ENCODE measurements around the gene ATP9B.
A peak's percentile ranks its signal among the peaks of the same experiment; 100 is the strongest.
"Not testable (repeated sequence)": the region's sequence is repeated elsewhere in the genome, so short reads cannot be mapped to it uniquely, and the experiment has no call there.

The ATP9B gene

DNA sequence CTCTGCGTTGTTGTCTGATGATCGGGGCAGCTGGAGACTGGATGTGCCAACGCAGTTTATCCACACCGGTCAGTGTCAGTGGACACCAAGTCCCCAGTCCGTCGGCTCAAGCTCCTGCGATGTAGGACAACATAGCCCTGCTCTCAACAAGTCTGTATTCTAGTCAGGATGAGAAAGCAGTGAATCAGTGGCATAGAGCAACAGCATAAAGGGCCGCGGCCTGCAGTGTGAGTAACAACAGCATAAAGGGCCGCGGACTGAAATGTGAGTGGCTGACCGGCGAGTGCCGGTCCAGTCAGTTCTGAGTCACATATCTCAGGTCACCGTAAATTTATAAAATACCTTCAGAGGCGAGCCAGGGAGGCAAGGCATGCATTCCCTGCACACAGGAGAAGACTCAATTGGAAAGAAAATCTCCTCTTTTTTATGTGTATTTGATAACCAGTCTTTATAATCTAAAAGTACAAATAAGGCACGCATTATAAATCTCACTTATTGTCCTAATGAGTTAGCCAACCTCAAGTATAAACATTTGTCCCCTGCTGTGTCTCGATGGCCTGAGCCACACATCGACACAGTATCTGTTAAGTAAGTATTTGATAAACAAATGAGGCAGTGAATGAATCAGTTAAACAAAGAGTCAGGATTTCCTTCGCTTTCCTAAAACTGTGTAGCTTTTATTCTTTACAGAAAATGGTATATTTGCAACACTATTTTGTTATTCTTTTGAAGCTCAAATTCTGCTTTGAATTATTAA lies 292.8 kb downstream of the ATP9B start:
- no peak for DNase-seq (ENCODE audit: low read depth, low spot score)

DNA sequence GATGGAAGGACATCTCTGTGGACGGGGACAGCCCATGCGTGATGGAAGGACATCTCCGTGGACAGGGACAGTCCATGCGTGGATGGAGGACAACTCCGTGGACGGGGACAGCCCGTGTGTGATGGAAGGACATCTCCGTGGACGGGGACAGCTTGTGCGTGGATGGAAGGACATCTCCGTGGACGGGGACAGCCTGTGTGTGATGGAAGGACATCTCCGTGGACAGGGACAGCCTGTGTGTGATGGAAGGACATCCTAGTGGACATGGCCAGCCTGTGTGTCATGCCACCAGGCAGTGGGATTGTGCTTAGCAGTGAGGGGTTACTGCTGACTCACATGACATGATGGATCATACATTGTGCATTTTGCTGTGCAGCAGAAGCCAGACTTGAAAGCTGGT lies 296.5 kb downstream of the ATP9B start:
- no peak for DNase-seq (ENCODE audit: low read depth, low spot score)

DNA sequence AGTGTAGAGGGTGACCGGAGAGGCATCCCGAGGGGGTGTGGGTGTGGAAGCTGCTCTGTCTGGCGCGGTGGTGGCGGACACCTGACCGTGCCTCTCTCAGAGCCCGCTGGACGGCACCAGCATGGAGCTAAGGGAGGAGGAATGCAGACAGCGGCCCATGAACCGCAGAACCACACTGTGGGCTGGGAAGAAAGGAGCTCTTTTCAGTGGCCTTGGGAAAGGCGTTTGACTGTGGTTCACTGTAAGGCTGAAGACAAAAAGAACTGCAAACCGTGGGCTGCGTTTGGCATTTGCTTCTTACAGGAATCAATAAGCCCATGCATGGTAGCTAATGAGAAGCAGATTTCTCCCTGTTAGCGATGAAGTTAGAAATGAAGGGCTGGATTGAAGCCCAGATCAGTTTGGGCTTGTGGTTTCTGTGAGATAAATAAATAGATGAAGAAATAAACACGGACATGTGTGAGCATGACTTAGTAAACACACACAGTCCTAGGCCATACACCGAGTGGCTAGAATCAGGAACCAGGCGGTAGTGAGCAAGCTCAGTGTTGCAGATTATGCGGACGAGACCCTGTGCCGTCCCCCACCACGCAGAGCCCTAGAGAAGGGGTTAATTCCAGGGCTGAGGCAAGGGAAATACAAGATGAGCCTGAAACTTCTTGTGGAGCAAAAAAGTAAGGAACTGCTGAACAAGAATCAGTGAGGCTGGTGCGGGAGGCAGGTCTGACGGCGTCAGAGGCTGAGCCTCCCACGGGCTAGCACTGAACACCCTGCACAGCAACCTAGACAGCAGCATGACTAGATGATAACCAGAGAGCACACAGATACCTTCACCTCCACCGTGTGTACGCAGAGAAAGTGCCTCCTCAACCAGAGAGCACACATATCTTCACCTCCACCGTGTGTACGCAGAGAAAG lies 297.2 kb downstream of the ATP9B start:
- no peak for DNase-seq (ENCODE audit: low read depth, low spot score)

DNA sequence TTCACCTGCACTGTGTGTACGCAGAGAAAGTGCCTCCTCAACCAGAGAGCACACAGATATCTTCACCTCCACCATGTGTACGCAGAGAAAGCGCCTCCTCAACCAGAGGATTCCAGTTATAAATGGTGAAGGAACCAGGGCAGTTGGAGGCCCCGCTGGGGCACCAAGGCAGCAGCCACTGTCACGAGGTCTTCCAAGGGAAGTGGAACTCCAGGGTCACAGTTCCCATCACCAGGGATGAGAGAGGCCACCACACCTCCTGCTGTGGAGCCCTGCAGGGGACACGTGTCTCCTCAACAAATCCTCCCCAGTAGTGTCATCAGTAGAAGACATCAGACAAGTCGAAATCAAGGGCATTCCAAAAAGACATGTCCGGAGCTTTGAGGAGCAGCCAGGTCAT lies 298.3 kb downstream of the ATP9B start:
- DNase-seq (ENCODE audit: low read depth, low spot score), result no peak

DNA sequence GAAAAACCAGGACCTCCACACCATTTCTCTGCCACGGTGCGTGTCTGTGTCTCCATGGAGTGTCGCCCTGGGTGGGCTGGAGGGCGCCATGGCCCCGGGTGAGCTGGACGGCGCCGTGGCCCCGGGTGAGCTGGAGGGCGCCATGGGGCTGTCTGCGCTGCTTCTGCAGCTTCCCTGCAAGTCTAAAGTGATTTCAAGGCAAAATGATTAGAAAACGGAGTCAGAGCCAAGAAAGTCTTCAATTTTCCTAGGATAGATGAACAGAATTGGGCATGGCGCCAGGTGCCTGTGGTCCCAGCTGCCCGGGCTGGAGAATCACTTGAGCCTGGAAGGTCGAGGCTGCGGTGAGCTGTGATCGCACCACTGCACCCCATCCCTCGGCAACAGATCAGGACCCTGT lies 298.8 kb downstream of the ATP9B start:
- no peak for DNase-seq (ENCODE audit: low read depth, low spot score)

DNA sequence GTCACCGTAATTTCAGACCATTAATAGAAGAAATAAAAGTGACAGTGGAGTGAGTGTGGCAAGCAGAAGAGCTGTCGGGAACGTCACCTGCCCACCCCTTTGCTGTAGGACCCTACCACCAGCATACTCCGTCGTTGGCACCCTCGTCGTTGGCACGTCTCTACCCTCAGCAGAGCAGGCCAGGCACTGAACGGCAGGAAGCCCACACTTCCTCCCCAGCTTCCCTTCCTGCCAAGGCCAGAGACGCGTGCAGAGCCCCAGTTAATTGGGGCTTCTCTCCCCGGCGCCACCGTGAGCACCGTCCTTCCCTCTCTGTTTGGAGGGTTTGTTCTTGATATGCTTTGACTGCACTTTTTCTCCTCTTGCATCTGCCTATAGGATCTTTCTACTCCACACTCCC lies 299.5 kb downstream of the ATP9B start:
- no peak for DNase-seq (ENCODE audit: low read depth, low spot score)

DNA sequence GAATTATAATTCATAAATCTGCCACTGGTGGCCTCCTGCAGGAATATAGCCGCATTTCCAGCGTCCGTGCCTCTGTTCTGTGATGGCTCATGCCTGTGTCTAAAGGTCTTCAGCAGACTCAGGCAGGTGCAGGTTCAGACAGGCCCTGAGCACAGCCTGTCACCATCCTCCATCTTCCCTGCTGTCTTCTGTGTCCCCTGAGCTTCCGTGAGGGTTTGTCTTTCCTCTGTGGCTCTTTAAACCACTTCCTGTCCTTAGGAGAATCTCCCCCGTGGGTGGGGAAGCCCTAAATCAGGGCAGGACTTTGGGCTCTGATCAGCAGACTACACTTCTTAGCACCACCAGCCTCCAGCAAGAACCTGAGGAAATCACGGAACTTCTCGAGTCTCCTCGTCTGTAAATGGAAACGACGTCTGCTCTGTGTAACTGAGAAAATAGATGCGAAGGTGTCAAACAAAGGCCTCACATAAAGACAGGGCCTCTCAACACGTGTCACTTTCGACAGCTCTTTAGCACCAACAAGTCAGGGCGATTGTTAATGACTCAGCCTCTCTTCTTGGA lies 302.4 kb downstream of the ATP9B start:
- DNase-seq (ENCODE audit: low read depth, low spot score), result no peak

DNA sequence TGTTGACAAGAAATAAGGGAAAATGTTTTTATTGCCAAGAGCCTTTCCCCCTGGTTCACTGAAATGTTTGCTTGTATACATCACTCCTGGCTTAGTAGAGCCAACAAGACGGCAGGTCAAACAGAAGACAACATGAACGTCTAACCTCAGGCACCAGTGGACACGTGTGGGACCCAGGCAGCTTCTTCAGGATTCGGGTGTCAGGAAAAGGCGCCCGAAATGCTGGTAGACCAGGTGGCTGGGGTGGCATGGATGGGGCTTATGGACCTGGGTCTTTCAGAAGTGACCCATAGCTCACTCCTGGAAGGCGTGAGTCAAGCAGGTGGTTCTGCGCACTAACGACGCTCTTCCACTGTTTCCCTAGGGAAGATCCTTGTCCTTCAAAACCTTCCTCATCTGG lies 303.3 kb downstream of the ATP9B start:
- no peak for DNase-seq (ENCODE audit: low read depth, low spot score)

DNA sequence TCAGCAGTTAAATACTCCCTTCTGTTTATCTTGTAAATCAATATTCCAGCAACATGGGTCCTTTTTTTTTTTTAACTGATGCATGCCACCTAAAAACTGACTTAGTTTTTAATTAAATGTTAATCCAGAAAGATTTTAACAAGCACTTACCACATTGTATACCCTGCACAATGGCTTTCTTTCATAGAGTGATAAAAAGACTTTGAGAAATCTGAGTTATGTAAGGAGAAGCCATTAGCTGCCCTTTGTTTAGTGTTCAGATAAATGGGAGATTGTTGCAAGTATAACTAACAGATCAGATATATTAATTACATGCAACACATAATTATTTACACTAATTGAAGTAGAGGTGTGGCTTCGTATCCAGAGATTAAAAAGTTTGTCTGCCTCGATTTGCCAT lies 303.8 kb downstream of the ATP9B start:
- DNase-seq (ENCODE audit: low read depth, low spot score), result no peak

DNA sequence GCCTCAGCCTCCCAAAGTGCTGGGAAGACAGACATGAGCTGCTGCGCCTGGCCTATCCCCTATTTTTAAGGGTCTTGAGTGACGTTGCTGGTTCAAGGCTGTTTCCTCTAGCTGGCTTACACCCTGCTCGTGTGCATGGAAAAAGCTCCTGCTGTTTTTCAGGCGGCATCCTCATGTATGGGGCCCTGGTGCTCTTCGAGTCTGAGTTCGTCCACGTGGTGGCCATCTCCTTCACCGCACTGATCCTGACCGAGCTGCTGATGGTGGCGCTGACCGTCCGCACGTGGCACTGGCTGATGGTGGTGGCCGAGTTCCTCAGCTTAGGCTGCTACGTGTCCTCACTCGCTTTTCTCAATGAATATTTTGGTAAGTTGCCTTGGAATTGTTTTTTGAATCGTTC lies 304.5 kb downstream of the ATP9B start:
- DNase-seq (ENCODE audit: low read depth, low spot score), result no peak

DNA sequence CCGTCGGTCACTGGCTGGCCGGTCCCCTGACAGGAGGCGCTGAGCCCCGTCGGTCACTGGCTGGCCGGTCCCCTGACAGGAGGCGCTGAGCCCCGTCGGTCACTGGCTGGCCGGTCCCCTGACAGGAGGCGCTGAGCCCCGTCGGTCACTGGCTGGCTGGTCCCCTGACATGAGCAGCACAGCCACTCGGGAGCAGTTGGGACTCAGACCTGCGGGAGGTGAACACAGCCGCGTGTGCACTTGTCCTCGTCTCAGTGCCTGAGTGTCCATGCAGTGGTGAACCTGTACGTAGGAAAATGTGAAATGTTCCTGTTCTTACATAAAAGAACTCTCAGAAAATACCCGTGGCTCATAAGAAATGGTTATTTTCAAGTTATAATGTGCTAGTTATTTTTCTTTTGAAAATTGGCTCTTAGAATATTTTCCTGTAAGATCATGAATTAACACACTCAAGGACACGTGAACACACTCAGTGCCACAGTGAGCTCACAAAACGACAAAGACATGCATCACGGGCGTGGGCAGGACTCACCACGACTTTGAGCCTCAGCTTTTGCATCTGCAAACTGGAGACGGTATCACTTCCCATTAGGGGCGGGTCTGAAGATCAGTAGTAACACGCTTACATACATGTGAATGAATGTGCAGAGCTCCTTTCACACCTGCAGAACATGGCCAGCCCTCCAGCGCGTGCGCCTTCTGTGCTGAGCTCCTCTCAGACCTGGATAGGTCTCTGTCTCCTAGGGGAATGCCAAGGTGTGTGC lies 305.4 kb downstream of the ATP9B start:
- DNase-seq (ENCODE audit: low read depth, low spot score), result no peak

DNA sequence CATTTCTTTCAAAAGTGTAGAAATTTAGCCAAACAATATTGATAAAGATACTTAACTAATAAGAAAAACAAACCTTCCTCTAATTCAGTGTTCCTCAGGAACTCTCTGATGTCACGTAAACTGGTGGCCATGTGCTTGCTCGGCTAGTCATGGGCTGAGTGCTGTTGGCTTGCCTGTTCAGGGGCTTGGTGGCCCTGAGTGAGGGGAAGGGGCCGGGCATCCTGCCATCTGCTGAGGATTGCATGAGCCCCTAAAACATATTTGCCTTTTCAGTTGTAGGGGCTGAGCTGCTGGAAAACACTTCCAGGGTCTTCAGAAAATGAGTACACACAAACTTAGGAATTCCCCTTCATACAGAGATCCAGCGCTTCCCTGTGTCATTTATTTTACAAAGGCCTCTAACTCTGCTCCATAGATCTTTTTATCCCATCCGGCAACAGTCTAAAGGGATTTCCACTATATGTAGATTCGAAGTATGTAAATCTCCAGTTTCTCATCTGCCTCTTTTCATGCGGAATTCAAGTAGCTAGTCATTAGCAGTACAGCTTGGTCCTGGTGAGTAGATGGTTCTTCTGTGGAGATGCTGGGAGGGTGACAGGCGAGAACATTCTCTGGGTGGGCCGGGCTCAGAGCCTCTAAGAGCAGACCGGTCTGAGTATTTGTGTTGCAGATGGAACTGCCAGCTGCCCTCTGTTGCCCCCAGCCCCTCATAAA lies 306.4 kb downstream of the ATP9B start:
- no peak for DNase-seq (ENCODE audit: low read depth, low spot score)

DNA sequence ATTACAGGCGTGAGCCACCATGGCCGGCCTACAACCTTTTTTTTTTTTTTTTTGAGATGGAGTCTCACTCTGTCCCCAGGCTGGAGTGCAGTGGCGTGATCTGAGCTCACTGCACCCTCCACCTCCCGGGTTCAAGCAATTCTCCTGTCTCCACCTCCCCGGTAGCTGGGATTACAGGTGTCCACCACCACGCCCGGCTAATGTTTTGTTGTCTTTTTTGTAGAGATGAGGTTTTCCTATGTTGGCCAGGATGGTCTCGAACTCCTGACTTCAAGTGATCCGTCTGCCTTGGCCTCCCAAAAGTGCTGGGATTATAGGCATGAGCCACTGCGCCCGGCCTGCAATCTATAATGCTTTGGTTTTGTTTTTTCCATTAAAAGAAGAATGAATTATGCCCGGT lies 307.5 kb downstream of the ATP9B start:
- DNase-seq (ENCODE audit: low read depth, low spot score), result not testable (repeated sequence)

DNA sequence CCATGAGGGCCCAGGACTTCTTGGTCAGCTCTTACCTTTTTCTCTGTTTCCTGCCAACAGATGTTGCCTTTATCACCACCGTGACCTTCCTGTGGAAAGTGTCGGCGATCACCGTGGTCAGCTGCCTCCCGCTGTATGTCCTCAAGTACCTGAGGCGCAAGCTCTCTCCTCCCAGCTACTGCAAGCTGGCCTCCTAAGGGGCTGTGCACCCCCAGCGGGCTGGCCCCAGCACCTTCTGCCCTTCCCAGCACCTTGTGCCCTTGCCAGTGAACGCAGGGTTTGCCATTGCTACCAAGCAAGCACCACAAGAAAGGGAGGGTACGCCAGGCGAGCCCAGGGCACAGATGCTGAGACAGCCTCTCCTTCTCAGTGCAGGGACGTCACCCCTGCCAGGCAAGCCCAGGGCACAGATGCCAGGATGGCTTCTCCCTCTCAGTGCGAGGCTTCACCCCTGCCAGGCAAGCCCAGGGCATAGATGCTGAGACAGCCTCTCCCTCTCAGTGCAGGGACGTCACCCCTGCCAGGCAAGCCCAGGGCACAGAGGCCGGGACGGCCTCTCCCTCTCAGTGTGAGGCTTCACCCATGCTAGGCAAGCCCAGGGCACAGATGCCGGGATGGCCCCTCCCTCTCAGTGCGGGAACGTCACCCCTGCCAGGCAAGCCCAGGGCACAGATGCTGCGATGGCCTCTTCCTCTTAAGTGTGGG lies 308.1 kb downstream of the ATP9B start:
- no peak for DNase-seq (ENCODE audit: low read depth, low spot score)

DNA sequence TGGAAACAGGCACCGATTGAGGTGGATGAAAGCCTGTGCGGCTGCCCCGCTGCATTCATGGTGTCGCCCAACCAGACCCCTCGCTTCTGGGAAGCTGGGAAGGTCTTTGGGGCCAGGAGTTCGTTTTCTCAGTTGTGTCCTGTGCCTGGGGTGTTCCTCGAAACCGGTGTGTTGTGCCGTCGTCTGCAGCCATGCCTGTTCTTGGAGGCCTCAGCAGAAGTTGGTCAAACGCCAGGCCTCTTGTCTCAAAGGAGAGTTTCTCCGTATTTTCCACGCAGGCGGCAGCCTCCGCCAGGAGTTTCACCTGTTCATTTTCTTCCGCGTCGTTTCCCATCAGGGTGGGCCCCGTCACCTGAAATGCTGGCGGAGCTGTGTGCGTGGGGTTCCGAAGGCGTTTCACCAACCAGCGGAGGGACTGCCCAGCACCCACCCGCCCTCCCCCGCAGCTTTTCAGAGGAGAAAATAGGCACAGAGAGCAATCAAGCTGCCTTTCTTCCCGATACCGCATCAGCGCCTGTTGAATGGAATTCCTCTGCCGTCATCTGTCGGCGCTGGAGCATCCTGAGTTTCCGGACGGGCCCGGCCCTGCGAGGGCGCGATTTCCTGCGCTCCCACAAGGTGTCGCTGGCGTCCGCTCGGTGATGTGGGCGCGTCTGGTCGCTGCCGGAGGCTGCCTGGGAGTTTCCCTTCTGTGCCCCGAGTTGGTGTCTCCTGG lies 309.5 kb downstream of the ATP9B start:
- peak; percentile 59 for DNase-seq (ENCODE audit: low read depth, low spot score)

DNA sequence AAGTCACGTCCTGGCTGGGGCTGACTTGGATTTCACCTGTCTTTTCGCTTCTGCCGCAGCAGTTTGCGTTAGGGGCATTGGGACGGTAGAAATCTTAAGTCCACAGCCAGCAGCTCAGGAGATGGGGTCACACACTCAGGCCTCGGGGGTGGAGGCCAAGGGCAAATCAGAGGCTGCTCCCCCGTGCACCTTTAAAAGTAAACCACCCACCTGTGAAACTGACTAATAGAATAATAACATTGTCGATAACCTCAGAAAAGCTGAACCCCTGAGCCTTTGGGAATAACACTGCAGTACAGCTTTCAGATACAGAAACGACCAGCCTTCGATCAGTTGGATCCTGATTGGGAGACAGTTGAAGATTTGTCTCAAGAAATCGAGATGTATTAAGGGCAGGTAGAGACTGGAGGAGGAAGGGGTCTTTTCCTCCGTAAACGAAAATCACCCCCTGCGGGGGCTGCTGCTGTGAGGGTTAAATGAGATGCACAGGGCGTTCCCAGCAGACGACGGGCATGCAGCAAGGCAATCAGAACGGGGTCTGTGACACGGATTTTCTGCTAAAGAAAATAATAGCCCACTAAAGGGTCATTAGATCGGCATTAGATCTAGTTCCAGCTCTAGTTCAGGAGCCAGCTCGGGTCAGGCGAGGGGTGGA lies 310.2 kb downstream of the ATP9B start:
- no peak for DNase-seq (ENCODE audit: low read depth, low spot score)

DNA sequence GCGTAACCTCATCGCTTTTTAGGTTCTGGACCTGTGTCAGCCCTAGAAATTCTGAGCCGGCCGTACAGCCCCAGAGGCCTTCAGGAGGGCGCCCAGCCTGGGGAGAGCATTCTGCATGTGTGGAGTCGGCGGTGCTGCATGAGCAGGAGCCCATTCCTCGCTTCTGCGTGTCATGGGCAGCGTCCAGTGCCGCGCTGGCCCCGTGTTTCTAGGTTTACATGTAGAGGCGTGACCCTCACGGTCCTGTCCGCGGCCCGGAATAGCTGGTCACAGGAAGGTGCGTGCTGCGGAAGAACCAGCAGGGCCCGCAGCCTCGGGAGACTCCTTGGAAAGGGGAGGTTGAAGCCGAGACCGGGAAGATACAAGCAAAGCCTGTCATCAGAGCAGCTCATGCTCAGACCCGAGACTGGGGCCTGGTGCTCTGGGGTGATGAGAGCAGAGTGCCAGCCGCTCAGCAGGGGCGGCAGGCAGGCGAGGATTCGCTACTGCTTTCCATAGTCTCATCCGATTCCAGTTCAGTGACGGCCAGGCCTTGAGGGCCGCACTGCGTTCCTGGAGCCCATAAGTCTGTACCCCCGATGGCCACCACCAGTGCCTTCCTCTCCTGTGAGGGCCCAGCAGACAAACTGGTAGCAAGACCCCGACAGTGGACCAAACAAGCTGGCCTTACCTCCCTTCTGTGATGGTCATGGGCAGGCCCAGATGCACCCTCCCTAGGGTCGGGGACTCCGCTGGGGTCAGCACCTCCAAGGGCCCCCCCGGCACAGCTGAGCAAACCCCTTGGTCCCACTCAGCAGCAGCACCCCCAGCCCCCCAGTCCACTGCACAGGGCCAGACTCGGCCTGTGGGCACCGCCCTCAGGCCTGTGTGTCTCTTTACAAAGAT lies 311.0 kb downstream of the ATP9B start:
- DNase-seq (ENCODE audit: low read depth, low spot score), result no peak
